Right ventricle myocardium superior (tissue), 1 donor: ENCODE results near the gene EIF5AL1. TPM values are rescaled to one million over a fixed set of nuclear protein-coding genes. Genes with fewer than 3 reads are reported as not detected.
"Not testable (repeated sequence)": the region's sequence is repeated elsewhere in the genome, so short reads cannot be mapped to it uniquely, and the experiment has no call there.

ENCODE experiments used
- ATAC-seq: fragments of 200-7000 bp; cut with Tn5 transposase; one replicate; pipeline ENCODE4 v1.9.1; 2020; ENCODE audit warnings: mild to moderate bottlenecking; ENCODE audit not compliant: poor library complexity
- DNase-seq: peaks from one replicate; pipeline ENCODE4 v3.0.0-alpha.2; 2020
- intact Hi-C: fragments of 100-400 bp; cut with DNase I; formaldehyde crosslinking; loops from one replicate; pipeline ENCODE4 v1.11.2; 2022
- total RNA-seq: library from RNA; stranded (reverse); fragmentation: NEBNext Ultra II Directional; extraction: Animal tissue kit (Norgen Biotek cat#: 25700); gene quantifications from one replicate; pipeline ENCODE4 v1.2.1, GENCODE V29; 2021
- donor health status: DM: no; HTN: yes; CAD: no; lungs with severe emphysema.

The EIF5AL1 gene
- total RNA-seq, 1 donor from 2014 or later, result 0.13 TPM

DNA sequence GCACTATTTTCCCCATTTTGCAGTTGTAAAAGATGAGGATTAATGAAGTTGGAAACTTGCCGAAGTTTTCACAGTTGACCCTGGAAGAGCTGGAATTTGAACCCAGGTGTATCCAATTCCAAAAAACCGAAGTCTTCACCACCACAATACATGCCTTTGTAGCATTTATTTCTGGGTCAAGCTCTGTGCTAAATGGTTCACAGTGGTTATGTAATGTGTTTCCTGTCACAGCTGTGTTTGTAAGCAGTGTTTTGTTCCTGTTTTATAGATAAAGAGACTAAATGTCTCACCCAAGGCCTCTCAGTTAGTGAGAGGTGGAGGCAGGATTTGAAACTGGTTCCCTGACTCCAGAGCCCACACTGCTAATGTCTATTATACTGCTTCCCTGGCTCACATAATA, 30.3 kb downstream of the EIF5AL1 start:
- ATAC-seq, result no peak

DNA sequence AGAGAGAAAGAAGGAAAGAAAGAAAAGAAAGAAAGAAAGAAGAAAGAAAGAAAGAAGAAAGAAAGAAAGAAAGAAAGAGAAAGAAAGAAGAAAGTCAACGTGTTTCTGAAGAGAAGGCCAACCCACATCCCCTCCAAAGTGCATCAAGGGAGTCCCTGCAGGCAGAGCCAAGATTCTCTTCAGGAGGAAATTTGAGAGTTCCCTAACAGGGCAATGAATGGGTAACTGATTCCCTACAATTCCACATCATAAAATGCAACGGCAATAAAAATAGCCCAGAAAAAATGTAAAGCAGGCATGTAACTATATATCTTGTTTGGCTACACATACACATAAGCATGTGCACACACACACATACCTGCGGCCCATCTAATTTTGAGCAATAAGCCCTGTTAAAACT, 32.1 kb downstream of the EIF5AL1 start:
- ATAC-seq, intact Hi-C loops, DNase-seq: not testable (repeated sequence)

More for the DNA sequence above, 30.3 kb downstream of the EIF5AL1 start:
- no peak for DNase-seq
- intact Hi-C loops, result no loop called here

DNA sequence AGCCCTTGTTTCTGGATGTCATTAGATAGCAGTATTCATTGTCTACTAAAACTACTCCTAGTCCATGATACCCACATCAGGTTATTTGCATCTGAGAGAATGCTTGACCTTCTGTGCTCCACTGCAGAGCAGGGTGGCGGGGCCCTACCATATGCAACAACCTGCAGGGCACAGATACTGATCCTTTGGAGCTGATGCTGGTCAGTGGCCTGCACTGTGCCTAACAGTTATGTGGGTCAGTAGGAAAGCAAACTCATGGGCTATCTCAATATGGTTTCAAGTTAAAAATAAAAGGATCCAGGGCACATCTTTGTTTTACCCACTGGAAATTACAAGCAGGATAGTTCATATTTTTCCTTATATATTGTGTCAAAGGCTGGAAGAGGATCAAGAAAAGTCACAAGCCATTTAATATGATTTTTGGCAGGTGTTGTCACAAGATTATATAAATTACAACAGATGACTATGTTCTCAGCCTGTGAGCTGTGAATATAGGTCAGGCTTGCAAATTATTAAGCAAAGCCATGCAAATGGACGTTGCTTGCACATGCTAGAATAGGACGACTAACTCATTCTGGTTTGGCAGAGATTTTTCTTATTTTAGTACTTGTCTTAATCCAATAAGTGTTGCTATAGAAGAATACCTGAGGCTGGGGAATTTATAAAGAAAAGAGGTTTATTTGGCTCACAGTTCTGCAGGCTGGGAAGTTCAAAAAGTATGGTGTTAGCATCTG, 32.8 kb downstream of the EIF5AL1 start:
- ATAC-seq, DNase-seq, intact Hi-C loops: not testable (repeated sequence)

DNA sequence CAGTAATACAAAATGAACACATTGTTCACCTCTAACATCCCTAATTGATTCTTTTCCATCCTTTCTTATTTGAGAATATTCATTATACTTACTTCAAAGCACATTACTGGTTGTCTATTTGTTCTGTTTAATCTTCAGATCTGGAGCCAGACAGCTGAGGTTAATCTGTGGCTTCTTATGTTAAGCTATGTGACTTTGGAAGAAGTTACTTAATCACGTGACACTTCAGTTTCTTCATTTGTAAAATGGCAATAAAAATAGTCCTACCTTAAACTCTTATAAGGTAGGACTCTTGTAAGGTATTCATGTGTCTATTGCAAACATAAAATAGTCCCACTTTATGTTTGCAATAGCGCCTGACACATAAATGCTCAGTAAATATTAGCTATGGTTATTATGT, 34.8 kb downstream of the EIF5AL1 start:
- ATAC-seq, DNase-seq, intact Hi-C loops: not testable (repeated sequence)

DNA sequence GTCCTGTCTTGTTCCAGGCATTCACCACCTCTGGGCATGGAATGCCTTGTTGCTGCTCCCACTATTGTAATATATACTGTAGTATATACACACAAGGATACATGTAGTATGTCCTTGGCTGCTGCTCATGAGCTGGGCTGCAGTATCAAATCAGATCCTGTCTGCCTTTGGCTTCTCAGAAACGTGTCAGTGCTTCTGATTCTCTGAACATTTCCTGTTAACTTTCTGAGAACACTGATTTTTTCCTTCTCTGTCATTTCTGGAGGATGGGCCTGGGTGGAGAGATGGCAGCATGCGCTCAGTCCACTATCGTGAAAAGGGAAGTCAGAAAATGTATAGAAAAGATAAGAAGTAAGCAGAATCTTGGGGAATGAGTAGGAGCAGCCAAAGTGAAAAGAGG, 35.6 kb downstream of the EIF5AL1 start:
- intact Hi-C loops, result no loop called here
- DNase-seq (no peak), ATAC-seq (no peak)

DNA sequence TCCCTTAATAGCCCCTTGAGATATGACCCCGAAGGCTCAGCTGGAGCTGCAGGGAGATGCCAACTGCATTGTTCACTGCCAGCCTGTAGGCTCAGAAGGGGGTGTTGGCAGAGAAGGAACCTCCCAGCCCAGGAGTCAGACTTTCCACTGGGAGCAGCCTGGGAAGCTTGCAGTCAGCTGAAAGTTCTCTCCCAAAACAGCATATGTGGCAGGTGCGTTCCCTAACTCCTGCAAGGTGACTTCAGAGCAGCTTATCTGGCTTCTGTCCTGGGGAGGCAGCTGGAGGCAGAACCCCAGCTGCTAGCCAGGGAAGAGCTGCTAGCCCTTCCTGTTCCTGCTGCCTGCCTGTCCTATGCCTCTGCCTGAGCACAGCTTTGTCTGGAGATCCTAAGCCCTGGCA, 39.8 kb downstream of the EIF5AL1 start:
- DNase-seq, result no peak
- peak; percentile 34 for ATAC-seq

DNA sequence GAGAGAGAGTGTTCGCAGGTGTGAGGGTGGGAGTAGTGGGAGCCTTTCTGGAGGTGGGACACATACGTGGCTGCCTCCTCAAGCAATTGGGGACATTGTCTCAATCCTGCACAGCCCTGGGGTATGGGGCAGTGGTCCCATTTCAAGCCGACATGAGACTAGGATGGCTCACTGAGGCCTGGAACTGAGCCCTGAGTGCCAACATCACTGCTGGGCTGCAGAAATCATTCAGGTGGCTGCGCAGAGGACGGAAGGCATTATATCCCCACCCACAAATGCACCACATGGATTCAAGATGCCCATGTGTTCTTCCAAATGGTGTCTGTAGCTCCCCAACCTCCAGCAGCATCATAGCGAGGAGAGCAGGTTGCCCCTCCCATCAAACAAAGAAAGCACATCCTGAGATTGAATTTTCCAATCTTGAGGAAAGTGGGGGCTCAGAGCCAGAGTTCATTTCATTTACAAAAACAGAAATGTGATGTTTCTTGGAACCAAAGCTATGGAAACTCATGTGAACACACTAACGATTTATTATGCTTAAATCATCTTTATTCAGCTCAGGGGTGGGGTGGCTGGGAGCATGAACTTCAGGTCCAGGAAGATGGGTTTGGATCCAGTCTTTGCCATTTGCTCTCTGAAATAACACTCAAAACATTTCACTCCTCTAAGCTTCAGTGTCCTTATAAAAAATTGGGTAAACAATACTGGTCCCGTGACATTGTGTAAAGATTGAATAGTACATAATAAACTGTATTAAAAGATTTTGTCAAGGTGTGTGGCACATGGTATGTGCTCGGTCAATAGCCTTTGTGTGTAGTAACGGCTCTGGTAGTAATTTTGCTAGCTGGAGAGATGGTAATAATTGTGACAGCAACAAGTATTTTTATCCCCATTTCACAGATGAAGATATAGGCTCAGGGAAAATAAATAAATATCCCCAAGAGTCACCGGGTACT, 43.3 kb downstream of the EIF5AL1 start:
- DNase-seq (no peak), ATAC-seq (no peak)
- intact Hi-C loops, result no loop called here

More for the DNA sequence above, 39.8 kb downstream of the EIF5AL1 start:
- intact Hi-C loops, result no loop called here

DNA sequence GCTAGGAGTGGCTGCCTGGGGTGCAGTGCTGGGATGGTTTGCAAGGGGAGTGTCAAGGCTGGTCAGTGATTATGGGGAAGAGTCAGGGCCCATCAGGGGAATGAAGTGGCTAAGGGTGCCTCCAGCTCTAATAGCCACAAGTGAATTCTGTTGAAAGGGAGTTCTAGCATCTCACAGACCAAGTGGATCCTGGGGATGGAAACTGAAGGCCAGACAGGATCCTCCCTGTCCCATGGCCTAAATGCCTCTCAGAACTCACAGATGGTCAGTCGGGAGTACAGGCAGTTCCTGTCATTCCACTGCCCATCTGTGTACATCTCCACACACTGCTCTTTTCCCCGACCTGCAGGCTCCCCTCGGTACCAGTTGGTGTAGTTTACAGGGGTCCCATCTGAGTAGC, 44.6 kb downstream of the EIF5AL1 start:
- ATAC-seq, DNase-seq, intact Hi-C loops: not testable (repeated sequence)

DNA sequence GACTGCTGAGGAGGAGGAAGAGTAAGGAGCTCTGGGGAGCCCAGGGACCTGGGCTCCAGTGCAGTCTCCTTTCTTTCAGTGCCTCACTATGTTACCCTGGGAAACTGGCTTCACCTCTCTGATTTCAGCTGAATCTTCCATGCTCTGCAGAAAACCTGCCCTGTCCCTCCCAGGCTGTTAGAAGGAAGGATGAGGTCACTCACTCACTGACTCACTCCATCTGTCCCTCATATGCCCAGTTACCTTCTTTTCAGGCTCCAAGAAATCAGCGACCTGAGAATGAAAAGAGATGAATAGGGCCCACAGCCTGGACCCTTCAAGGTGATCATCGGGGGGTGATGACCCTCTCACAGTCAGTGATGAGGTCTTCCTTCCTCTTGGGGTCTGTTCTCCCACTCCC, 47.4 kb downstream of the EIF5AL1 start:
- intact Hi-C loops, result loop anchor here (10.0 kb wide), 1 partner anchor 375 kb away; no protein-coding TSS in a partner anchor
- ATAC-seq (no peak), DNase-seq (no peak)

DNA sequence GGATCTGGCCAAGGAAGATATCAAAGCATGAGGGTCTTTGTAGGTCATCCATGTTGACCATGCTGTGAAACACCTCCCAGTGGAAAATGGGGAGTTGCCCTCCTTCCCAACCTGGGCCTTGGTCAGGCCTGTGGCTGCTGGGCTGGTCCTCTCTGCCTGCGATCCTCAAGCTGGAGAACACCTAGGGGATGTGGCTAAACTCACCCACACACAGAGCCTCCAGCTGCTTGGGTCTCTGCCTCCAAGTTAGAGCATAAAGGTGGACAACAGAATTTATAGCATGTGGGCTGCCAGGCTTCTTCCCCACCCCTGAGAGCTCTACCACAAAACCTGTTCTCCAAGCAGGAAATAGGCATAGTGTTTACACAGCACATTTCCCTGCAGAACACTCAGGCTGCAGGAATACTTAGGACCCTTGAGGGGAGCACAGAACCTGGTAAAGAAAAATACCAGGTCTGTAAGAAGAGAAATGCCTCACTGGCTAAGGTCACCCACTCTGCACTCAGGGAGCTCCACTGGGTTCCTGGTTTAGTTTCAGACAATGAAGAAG, 47.9 kb downstream of the EIF5AL1 start, which contains the start of gene SFTPA2:
Gene SFTPA2, minus strand, starts transcription at position 248 of the 550 bp plus-strand sequence. CDS start 924 bp downstream, outside the sequence.
- intact Hi-C loops, result loop anchor here (10.0 kb wide), 1 partner anchor 375 kb away; no protein-coding TSS in a partner anchor
- ATAC-seq, result no peak
- DNase-seq, result no peak

DNA sequence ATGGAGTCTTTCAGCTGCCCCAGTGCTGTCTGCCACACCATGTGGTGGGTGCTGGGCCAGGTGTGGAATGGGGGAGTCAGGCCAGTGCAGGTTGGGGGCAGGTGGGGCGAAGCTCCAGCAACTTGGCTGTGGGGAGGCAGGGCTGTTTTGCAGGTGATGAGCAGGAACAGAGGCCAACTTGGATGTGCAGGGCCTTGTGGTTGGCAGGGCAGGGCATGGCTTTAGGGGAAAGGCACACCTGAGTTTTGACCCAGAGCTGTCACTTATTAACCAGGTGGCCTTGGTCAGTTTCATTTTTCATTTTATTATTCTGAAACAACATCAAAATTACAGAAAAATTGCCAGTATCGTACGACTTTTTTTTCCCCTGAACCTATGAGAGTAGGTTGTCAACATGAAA, 48.9 kb downstream of the EIF5AL1 start:
- ATAC-seq, result no peak
- intact Hi-C loops, result loop anchor here (10.0 kb wide), 1 partner anchor 374 kb away; no protein-coding TSS in a partner anchor
- DNase-seq, result no peak

DNA sequence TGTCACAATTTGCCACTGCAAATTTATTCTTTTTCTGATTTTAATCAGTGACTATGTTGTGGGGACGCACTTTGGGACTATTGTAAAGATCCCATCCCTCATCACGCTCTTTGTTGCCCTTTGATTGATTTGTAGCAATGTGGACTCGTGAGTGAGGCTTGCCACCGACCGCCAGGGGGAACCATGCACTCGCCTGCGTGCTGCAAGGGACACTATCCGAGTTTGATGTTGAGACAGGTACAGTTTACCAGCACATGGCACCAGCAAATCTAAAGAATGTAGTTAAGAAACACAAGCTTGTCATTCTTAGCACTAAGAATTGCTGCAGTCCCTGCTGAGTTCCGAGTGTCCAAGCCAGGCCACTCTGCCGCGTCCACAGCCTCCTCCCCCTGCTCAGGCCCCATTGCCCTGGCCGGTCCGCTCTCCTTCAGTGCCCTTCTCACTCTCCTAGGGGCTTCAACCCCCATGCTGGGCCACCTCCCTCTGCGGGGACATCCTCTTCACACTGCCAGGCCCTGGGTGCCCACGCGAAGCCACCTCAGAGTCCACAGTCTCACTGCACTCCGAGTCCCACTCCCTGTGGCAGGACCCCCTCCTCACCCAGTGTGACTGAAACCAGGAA, 49.9 kb downstream of the EIF5AL1 start:
- intact Hi-C loops, result loop anchor here (10.0 kb wide), 1 partner anchor 373 kb away; no protein-coding TSS in a partner anchor
- DNase-seq (peak; percentile 80), ATAC-seq (peak; percentile 92)

DNA sequence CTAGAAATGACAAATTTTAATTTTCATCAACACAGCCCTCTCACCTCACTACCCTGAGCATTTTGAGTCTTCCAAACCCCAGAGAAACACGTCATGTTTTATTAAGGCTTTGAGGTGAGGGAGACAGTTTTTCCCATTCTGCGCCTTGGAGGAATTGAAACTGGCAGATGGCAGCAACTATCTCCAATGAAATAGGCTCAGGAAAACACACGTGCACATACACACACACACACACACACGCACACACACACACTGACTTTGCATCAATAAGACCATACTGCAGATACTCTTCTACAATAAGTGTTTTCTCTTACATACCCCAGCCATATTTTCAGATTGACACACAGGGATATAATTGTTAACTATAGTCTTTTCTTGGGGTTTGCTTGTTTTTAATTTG, 51.1 kb downstream of the EIF5AL1 start:
- intact Hi-C loops, result loop anchor here (10.0 kb wide), 1 partner anchor 371 kb away; no protein-coding TSS in a partner anchor
- DNase-seq, result no peak
- no peak for ATAC-seq

Other genes starting within 250 kb of the EIF5AL1 start
- 146 TPM for gene PPIF, start 165.1 kb upstream of the EIF5AL1 start, total RNA-seq
- 53.3 TPM for gene ZCCHC24, start 66.9 kb upstream of the EIF5AL1 start, total RNA-seq
- gene SFTPA2, start 47.9 kb downstream of the EIF5AL1 start, total RNA-seq, result 0.27 TPM
- gene SFTPA1, start 98.4 kb downstream of the EIF5AL1 start, total RNA-seq, result 0.22 TPM
- gene NUTM2B, start 190.7 kb downstream of the EIF5AL1 start, total RNA-seq, result 1.2 TPM